HG03108 (cell line): ENCODE data around the gene ARL14EP.

Experiments used
- ATAC-seq: cut with Tn5 transposase; IDR thresholded peaks from one replicate; pipeline ENCODE4 v1.9.1; 2021; ENCODE audit warnings: moderate library complexity; ENCODE audit not compliant: unreplicated experiment

The ARL14EP gene

DNA sequence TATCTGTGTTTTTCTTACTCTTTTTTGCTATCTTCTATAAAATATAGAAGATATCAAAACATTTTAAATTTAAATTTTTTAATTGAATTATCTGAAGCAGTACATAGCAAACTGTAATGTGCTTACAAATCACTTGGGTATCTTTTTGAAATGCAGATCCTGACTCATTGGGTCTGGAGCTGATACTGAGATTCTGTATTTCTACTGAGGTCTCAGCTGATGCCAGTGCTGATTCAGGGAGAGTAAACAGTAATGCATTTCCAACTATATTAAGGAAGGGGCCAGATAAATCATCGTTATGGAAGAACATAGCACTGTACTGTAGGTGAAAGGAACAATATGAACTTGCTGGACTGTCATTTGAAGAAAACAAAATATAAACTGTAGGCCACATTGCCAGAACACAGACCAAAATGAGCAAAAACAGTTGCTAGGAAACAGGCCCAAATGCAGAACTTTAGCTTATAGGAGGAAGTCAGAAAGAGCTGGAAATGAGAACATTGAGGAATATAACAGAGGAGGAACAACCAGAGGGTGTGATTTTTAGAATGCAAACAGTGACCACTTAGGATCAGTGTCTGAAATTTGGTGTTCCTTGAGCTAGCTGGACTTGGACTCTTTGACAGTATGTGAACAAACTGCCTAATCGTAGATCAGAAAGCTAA lies 3.3 kb downstream of the ARL14EP start:
- ATAC-seq: no peak

DNA sequence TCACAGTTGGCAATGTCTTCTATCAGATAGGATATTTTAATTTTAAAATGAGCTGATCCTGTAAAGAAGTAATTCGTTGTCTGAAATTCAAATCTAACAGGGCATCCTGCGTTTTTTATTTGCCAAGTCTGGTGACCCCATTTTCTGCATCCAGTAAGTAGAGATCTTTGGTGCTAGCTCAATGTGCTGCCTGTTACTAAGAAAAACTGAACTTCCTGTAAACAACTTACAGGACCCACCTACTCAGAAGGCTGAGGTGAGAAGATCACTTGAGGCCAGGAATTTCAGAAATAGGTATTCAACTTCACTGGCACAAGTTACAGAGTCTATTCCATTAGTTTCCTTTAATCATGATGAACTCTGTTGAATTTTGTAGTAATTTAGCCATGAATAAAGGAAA lies 4.0 kb downstream of the ARL14EP start:
- no peak for ATAC-seq

- no peak for ATAC-seq
Measured at GRCh38 chr11:30328681-30329080, 5.8 kb downstream of the ARL14EP start.

- ATAC-seq: no peak
Measured at GRCh38 chr11:30329150-30329940, 6.4 kb downstream of the ARL14EP start.

- ATAC-seq: no peak
Measured at GRCh38 chr11:30333405-30333804, 10.5 kb downstream of the ARL14EP start.

DNA sequence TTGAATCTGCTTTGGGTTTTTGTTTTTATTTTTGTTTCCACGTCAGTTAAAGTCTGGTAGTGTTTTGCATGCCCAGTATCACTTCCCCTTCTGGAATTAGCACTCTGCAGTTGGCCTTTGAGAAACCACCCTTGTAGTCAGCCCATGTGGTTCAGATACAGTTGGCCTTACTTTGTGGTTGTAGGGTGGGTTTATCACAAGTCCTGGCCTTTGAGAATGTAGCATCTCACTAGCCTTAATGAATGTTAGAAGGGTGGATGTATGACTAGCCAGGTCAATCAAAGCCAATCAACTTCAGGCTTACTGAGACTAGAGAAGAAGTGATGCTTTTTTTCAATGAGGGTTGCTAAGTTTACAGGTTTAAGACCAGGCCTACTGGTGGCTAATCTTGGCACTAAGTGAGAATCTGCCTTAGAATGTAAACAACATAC lies 19.8 kb downstream of the ARL14EP start:
- peak; percentile 98 for ATAC-seq

- no peak for ATAC-seq
Measured at GRCh38 chr11:30344085-30344484, 21.2 kb downstream of the ARL14EP start.

GRCh38 chr11:30345644-30346043 lies 22.7 kb downstream of the ARL14EP start:
- ATAC-seq: no peak

DNA sequence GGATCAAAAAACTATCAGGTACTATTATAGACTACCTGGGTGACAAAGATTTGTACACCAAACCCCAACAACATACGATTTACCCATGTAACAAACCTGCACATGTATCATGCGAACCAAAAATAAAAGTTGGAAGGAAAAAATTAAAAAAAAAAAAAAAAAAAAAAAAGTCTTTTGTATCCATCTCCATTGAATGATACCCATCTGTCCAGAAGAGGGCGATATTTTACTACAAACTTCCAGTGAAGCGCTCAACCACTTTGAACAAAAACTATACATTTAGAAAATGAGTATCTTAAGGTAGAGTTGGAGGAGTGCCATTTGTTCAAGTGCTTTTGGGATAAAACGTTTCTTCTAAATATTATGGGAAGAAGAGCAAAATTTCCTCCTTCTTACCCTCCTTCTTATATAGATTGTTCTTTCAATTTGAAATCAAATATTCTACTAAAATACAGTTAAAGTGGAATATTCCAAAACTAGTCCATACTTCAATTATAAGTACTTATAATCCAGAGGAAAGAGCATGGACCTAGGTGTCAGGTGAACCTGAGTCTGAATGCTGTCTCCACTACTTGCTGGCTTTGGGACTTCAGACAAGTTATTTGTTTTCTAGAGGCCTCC lies 23.3 kb downstream of the ARL14EP start:
- no peak for ATAC-seq

- no peak for ATAC-seq
Measured at GRCh38 chr11:30348035-30348434, 25.1 kb downstream of the ARL14EP start.

DNA sequence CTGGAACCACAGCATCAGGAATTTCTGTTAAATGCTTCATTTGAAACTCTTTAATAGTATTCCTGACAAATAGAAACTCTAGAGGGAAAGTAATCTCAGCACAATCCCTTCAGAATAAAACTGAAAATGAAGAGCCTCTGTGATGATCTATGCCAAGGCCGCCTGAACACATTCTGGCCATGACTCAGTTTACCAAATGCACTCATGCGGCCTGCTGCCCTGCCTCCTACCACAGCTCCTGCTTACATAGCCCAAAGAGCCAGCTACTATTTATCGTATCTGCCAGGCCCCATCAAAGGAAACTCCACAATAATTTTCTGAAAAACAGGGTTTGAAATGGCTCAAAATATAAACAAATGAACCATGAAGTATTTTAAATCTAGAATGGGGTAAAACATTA lies 27.0 kb downstream of the ARL14EP start:
- ATAC-seq: no peak

DNA sequence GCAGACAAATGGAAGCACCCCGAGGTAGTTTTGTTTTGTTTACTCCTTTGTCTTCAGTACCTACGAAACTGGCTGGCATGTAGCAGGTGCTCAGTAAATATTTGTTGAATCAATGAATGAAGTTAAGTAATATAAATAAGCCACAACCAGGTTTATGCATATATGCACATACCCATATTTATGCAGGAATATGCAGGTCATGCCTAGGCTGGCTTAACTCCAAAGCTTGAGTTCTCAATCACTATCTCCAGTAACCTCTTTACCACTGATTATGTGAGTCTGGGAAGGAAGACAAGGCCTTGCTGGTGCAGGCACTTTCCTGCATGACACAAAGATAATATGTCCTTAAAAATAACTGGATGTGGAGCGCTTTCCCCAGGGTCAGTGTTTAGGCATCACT lies 27.5 kb downstream of the ARL14EP start:
- no peak for ATAC-seq

- ATAC-seq: no peak
Measured at GRCh38 chr11:30351061-30351460, 28.2 kb downstream of the ARL14EP start.

DNA sequence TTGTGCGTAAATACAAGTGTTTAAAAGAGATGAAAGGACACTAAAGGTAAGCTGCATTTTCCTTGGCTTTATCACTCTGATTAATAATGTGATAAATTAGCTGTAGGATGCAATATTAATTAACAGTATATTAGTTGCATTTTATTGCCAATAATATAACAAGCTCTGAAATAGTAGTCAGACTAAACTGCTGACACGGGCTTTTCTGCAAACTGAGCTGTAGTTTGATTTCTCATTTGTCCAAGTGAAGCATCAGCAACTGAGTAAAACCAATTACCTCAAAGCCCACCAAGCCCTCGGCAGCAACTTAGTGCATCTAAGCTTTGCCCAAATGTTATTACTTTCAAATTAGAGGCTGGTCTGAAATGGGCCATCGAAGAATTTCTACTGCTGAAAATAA lies 33.5 kb downstream of the ARL14EP start:
- ATAC-seq: no peak

GRCh38 chr11:30357872-30358271 lies 35.0 kb downstream of the ARL14EP start:
- ATAC-seq: no peak

- ATAC-seq: no peak
Measured at GRCh38 chr11:30358536-30358935, 35.6 kb downstream of the ARL14EP start.

DNA sequence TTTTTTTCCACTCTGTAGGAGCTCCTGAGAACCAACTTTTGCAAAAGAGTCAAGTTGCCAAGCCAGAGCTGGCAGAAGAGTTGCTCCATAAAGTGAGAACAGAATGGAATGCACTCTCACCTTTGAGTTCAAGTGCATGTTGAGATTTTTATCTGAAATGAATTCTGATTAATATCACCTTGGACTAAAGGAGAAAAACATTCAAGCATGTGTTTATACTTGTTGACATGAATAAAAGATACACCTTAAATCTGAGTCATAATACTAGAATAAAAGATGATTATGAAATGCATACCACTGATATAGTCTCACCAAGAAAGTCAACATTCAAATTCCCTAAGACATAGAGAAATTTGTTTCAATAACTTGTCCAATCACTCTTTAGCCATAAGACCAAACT lies 37.8 kb downstream of the ARL14EP start:
- ATAC-seq: no peak

GRCh38 chr11:30364139-30364836 lies 41.4 kb downstream of the ARL14EP start:
- no peak for ATAC-seq

DNA sequence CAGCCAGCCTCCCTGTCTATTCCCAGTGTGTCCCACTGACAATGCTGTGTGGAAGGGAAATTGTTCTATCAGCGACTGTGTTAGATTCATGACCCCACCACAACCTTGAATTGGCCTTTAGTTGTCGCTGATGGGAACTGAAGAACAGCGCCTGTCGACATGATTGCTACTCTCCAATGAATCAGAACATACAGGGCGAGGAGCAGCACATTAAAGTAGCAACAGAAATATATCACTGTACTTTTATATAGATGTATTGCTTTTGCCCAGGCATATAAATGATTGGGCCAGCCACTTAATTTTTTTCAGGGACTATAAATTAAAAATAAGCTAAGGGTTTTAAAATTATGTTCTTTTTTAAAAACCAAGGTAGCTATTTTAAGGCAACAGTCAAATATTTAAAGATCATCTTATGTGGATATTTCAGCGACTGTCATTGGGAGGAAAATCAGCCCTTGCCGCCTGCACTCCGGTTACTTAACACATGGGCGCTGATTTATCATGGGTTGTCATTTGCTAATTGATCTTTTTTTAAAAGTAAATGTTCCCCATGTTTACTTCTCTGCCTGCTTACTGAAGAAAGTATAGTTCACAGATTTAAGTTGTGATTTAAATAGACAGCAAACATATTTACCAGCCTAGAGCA lies 42.1 kb downstream of the ARL14EP start:
- no peak for ATAC-seq

- ATAC-seq: no peak
Measured at GRCh38 chr11:30365793-30366517, 43.1 kb downstream of the ARL14EP start.
